Keratinocyte (primary cell): ENCODE data around the gene SCN1B. TPM values are rescaled to one million over a fixed set of nuclear protein-coding genes. Genes with fewer than 3 reads are reported as not detected.
"Not testable (repeated sequence)": the region's sequence is repeated elsewhere in the genome, so short reads cannot be mapped to it uniquely, and the experiment has no call there.

Experiments
- DNase-seq: peaks from one replicate; pipeline ENCODE4 v3.0.0-alpha.2; 2011; ENCODE audit warnings: low read depth, missing footprints, low spot score
- FAIRE-seq: peaks from 2 replicates; lab custom pipeline; 2011; peaks lifted over from hg19 to GRCh38; lab: Jason Lieb, UNC
- H2AFZ ChIP-seq: 2 replicates; pipeline ENCODE4 v1.6.0; 2012; ENCODE audit warnings: low read length, control low read depth, inconsistent platforms; ENCODE audit not compliant: control insufficient read depth
- H3K27ac ChIP-seq: 2 replicates; pipeline ENCODE4 v1.5.1; 2011; ENCODE audit warnings: low read length; ENCODE audit not compliant: control insufficient read depth, insufficient read depth
- H3K27me3 ChIP-seq: 3 replicates; pipeline ENCODE4 v1.6.0; 2011; ENCODE audit warnings: low read length; ENCODE audit not compliant: control insufficient read depth, insufficient read depth; ENCODE audit errors: extremely low read depth
- H3K36me3 ChIP-seq, 2 experiments: 2 replicates in 1 of 2; 3 replicates in 1 of 2; pipeline ENCODE4 v1.5.1; 2011; ENCODE audit warnings: low read length in 2 of 2, mild to moderate bottlenecking in 1 of 2; ENCODE audit not compliant: control insufficient read depth in 2 of 2, insufficient read depth in 2 of 2; ENCODE audit errors: extremely low read depth in 1 of 2
- H3K4me1 ChIP-seq: 3 replicates; pipeline ENCODE4 v1.5.1; 2011; ENCODE audit warnings: low read length; ENCODE audit not compliant: control insufficient read depth, insufficient read depth; ENCODE audit errors: extremely low read depth
- H3K4me2 ChIP-seq: 3 replicates; pipeline ENCODE4 v1.6.0; 2011; ENCODE audit warnings: low read depth, low read length; ENCODE audit not compliant: control insufficient read depth, insufficient read depth; ENCODE audit errors: extremely low read depth
- H3K4me3 ChIP-seq, 3 experiments: fragments of 200-600 bp in 1 of 3; sonication (generic) in 1 of 3; 2 replicates in 2 of 3; 3 replicates in 1 of 3; pipeline ENCODE4 v1.5.1; 2011 to 2016; ENCODE audit warnings: low read length in 3 of 3, mild to moderate bottlenecking in 3 of 3, control low read depth in 2 of 3, inconsistent platforms in 1 of 3, low read depth in 1 of 3, mixed read lengths in 1 of 3, mixed run types in 1 of 3, moderate library complexity in 1 of 3; ENCODE audit not compliant: control insufficient read depth in 2 of 3, insufficient read depth in 2 of 3; ENCODE audit errors: extremely low read depth in 1 of 3
- H3K79me2 ChIP-seq: 2 replicates; pipeline ENCODE4 v1.6.0; 2012; ENCODE audit warnings: low read length; ENCODE audit not compliant: control insufficient read depth, insufficient read depth
- H3K9ac ChIP-seq: 3 replicates; pipeline ENCODE4 v1.6.0; 2011; ENCODE audit warnings: low read length; ENCODE audit not compliant: control insufficient read depth, insufficient read depth; ENCODE audit errors: extremely low read depth
- H3K9me1 ChIP-seq: 3 replicates; pipeline ENCODE4 v1.6.0; 2011; ENCODE audit warnings: low read length; ENCODE audit not compliant: control insufficient read depth, insufficient read depth; ENCODE audit errors: extremely low read depth
- H3K9me3 ChIP-seq: 2 replicates; pipeline ENCODE4 v1.5.1; 2012; ENCODE audit warnings: low read depth, low read length; ENCODE audit not compliant: control insufficient read depth
- H4K20me1 ChIP-seq: 3 replicates; pipeline ENCODE4 v1.6.0; 2011; ENCODE audit warnings: low read length; ENCODE audit not compliant: control insufficient read depth, insufficient read depth; ENCODE audit errors: extremely low read depth
- EZH2 ChIP-seq: IDR thresholded peaks from one replicate; pipeline ENCODE4 v1.6.1; 2012; ENCODE audit warnings: inconsistent platforms, mild to moderate bottlenecking, low read length, moderate library complexity
- dilution Hi-C: fragments of 300-500 bp; cut with MboI; formaldehyde crosslinking; loops from one replicate; pipeline ENCODE4 v1.7.0; 2020; ENCODE audit warnings: low sequenced_read_pairs; ENCODE audit not compliant: extremely low pct_ligation_motif_present
- polyA plus RNA-seq, 5 experiments: library from polyadenylated mRNA; depleted of rRNA in 3 of 5; stranded (reverse) in 3 of 5; stranded (forward) in 1 of 5; unstranded in 1 of 5; fragments of >200 nt; gene quantifications; 1 replicate in 1 of 5; 2 replicates in 3 of 5; 3 replicates in 1 of 5; pipeline versions ENCODE4 v1.2.1 to v1.2.3, GENCODE V29; 2011 to 2012; ENCODE audit warnings: missing spikeins in 2 of 5, low read depth in 1 of 5, low replicate concordance in 1 of 5
- TF ChIP-seq, protein P1 (sequence below), 3 experiments: IDR thresholded peaks in 1 of 3; conservative IDR thresholded peaks in 1 of 3; optimal IDR thresholded peaks in 1 of 3; 2 replicates in 2 of 3; 3 replicates in 1 of 3; pipeline versions ENCODE3 to v1.5.1; 2011; ENCODE audit warnings: low read length in 3 of 3, mild to moderate bottlenecking in 3 of 3, moderate library complexity in 2 of 3, control low read depth in 1 of 3, inconsistent platforms in 1 of 3; ENCODE audit not compliant: insufficient read depth in 2 of 3; ENCODE audit errors: extremely low read depth in 1 of 3

The SCN1B gene
- polyA plus RNA-seq, 1 donor (not counting 4 experiments of a cell fraction or from before 2014, with no cell fraction given) = 0.30 TPM

DNA sequence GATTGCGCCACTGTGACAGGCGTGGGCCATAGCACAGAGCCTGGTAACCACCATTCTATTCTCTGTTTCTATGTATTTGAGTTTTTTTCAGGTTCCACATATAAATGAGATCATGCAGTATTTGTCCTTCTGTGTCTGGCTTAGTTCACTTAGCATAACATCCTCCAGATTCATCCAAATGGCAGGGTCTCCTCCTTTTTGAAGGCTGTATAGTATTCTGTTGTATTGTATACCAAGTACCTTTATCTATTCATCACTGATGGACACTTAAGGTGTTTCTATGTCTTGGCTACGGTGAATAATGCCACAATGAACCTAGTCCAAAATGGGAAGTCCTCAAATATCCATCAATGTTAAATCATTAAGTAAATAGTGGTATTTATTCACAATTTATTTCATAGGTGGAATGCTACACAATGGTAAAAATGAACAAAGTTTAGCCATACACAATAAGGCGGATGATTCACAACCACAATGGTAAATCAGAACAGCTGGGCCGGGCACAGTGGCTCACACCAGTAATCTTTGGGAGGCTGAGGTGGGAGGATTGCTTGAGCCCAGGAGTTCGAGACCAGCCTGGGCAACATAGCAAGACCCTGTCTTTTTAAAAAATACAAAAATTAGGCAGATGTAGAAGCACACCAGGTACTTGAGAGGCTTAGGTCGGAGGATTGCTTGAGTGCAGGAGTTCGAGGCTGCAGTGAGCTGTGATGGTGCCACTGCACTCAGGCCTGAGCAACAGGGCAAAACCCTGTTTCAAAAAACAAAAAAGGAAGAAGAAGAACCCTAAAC is 38.5 kb upstream of the SCN1B start:
- dilution Hi-C loops = no loop called here
- no peak overlapping the region for H2AFZ ChIP-seq

DNA sequence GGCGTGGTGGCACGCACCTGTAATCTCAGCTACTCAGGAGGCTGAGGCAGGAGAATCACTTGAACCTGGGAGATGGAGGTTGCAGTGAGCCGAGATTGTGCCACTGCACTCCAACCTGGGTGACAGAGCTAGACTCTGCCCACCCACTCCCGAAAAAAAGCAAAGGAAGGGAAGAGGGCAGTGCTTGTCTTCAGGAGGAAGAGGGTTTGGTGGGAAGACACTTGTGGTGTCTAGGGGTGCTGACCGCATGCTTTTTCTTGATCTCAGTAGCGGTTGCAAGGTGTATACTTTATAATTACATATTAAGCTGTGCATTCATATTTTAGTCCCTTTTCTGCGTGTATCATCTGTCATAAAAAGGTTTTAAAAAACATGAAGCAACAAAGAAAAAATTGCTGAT is 37.7 kb upstream of the SCN1B start:
- H3K4me1 ChIP-seq, H3K27ac ChIP-seq, H3K4me3 ChIP-seq, DNase-seq, dilution Hi-C loops, H3K79me2 ChIP-seq, H3K9me1 ChIP-seq, H3K4me2 ChIP-seq, H3K36me3 ChIP-seq, FAIRE-seq, H3K27me3 ChIP-seq, H3K9me3 ChIP-seq, H3K9ac ChIP-seq, H4K20me1 ChIP-seq, H2AFZ ChIP-seq: not testable (repeated sequence)

More for the DNA sequence above, 38.5 kb upstream of the SCN1B start:
- Histone ChIP-seq H3K27me3 (peaks cover 7% of the 10 kb centered on the region), H3K4me3 (no peak overlapping the region), H3K9me3 (no peaks in the 10 kb centered on the region), H3K4me2 (no peak overlapping the region), H3K27ac (no peak overlapping the region), H3K9ac (no peak overlapping the region), H4K20me1 (no peaks in the 10 kb centered on the region), H3K36me3 (no peaks in the 10 kb centered on the region), H3K79me2 (no peaks in the 10 kb centered on the region), H3K9me1 (no peaks in the 10 kb centered on the region), H3K4me1 (no peaks in the 10 kb centered on the region)
- no peak for TF ChIP-seq EZH2
- TF ChIP-seq, protein P1, sequence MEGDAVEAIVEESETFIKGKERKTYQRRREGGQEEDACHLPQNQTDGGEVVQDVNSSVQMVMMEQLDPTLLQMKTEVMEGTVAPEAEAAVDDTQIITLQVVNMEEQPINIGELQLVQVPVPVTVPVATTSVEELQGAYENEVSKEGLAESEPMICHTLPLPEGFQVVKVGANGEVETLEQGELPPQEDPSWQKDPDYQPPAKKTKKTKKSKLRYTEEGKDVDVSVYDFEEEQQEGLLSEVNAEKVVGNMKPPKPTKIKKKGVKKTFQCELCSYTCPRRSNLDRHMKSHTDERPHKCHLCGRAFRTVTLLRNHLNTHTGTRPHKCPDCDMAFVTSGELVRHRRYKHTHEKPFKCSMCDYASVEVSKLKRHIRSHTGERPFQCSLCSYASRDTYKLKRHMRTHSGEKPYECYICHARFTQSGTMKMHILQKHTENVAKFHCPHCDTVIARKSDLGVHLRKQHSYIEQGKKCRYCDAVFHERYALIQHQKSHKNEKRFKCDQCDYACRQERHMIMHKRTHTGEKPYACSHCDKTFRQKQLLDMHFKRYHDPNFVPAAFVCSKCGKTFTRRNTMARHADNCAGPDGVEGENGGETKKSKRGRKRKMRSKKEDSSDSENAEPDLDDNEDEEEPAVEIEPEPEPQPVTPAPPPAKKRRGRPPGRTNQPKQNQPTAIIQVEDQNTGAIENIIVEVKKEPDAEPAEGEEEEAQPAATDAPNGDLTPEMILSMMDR (optimal IDR thresholded peaks at IDR 0.05 in 1 of 3, IDR thresholded peaks at IDR 0.05 in 1 of 3, conservative IDR thresholded peaks at IDR 0.05 in 1 of 3; ENCODE audit: extremely low read depth in 1 of 3, insufficient read depth in 2 of 3, low read length in 3 of 3) = no peak
- DNase-seq (no peak), FAIRE-seq (no peak)

DNA sequence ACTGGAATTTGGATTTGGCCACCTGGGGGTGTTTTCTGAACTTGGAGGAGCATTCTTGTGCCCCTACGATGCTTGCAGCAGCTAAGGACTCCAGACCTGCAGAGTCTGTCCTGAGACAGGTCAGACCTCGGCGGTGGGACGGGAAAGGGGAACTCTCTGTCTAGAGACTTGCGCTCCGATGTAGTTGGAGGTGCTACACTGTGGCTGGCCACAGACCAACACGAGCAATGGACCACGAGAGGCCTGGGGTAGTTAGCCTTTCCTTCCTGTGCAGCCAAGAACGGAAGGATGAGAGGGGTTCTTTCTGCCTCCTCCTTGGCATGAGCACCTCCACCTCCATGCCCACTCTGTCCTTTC is 36.0 kb upstream of the SCN1B start:
- no peak overlapping the region for H2AFZ ChIP-seq
- H3K9ac ChIP-seq = no peak overlapping the region
- no peaks in the 10 kb centered on the region for H3K79me2 ChIP-seq
- H4K20me1 ChIP-seq = no peaks in the 10 kb centered on the region
- FAIRE-seq (no peak), DNase-seq (no peak)
- H3K36me3 ChIP-seq = no peaks in the 10 kb centered on the region
- no peak overlapping the region for H3K27ac ChIP-seq
- no peaks in the 10 kb centered on the region for H3K9me1 ChIP-seq
- TF ChIP-seq EZH2 = no peak
- TF ChIP-seq, protein P1 (optimal IDR thresholded peaks at IDR 0.05 in 1 of 3, IDR thresholded peaks at IDR 0.05 in 1 of 3, conservative IDR thresholded peaks at IDR 0.05 in 1 of 3; ENCODE audit: extremely low read depth in 1 of 3, insufficient read depth in 2 of 3, low read length in 3 of 3) = no peak
- no peak overlapping the region for H3K4me3 ChIP-seq
- H3K9me3 ChIP-seq = no peaks in the 10 kb centered on the region
- peaks cover 7% of the 10 kb centered on the region for H3K27me3 ChIP-seq
- peaks cover 2% of the 10 kb centered on the region for H3K4me1 ChIP-seq
- H3K4me2 ChIP-seq = no peak overlapping the region
- dilution Hi-C loops = no loop called here
